ENCODE data around the gene RNF144B.

DNA sequence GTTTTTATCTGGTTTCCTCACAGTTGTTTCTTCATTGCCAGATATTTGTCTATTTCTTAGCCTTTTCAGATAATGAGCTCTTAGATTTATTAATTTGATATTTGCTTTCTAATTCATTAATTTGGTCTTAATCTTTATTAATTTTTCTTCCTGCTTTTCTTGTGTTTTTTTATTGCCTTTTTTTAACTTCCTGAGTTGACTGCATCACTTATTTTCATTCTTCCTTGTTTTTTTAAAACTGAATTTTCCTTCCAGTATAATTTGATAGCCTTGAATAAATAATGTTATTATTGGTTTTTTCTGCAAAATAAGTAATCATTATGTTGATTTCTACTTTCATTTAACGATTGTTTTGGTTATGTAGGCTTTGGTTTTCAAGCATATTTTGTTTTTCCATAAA, 91.5 kb downstream of the RNF144B start:
- no peak for TF ChIP-seq CTCF (conservative IDR thresholded peaks at IDR 0.05; ENCODE audit: low read length)
- TF ChIP-seq EZH2phosphoT487 (IDR thresholded peaks at IDR 0.05; ENCODE audit: borderline replicate concordance): no peak

All from Loucy (cell line).